Measurements from ENCODE around the gene CENPW.

The CENPW gene

DNA sequence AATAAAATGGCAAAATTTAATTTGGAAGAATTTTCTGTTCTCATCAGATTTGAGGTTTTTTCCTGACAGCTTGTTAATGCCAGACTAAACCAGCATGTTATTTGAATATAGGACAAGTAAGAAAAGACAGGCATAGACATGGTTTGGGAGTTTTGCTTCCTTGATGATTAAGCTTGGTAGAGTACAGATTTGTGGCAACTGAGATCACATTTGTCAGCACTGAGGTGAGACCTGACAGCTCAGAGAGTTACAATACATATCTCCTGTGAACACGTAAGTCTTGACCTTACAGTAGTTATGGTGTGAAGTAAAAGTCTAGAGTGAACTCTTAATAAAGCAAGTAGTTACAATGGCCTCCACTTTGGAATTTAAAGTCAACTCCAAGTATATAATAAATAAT lies 34.5 kb downstream of the CENPW start:
- ATAC-seq: no peak

DNA sequence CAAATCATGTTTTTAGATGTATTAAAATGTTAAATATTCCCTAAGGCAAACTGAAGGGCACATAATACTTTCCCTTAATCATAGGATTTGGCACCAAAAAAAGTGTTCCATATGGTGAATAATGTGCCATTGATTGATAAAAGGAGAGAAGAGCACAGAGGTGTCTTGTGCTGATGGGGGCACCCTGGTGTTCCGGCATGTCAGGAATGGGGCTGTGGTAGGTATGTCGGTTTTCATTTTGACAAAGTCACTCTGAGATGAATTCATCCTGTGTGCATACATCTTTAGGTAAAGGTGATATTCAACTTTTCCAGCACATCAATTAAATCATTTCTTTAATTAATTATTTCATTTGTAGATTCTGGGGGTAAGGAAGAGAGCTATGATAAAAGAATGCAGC lies 36.8 kb downstream of the CENPW start:
- ATAC-seq: no peak

DNA sequence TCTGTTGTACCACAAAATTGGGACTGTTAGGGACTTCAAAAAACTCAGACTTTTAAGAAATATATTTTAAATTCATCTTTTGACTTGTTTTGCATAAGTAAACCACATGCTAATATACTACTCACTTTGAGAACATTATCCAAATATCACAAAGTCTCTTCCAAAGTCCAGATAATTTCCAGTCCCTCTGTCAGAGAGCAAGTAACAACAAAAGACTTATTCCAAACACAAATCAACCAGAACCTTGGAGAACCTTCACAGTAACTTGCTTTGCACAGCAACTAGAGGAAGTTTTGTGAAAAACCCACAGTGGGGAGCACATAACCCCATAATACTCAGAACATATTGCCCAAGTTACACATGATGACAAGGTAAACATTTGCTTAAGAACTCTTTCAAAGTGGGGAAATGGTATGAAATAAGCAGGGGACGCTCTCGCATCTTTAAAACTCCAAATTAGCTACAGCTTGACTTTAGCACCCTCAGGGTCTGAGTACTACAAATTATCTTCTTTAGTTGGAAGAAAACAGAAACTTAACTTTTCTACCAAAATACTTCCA lies 37.8 kb downstream of the CENPW start:
- ATAC-seq: no peak

DNA sequence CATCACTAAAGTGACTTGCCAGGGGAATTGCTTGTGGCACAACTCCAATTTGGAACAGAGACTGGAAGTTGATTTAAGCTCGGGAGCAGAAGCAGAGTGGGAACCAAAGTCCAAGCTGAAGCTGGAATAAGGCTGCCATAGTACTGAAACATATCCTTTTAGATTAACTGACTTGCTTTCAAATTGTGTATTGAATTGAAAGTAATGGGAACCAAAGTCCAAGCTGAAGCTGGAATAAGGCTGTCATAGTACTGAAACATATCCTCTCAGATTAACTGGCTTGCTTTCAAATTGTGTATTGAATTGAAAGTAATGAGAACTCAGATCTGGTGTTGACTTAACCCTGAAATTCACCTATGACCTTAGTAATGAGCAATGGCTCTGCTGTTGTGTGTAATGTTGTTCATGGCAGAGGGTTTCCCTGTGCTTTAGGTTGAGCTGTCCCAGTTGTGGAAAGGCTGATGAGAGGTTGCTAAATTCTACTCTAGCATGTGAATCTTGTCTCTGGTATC lies 40.2 kb downstream of the CENPW start:
- ATAC-seq: no peak

DNA sequence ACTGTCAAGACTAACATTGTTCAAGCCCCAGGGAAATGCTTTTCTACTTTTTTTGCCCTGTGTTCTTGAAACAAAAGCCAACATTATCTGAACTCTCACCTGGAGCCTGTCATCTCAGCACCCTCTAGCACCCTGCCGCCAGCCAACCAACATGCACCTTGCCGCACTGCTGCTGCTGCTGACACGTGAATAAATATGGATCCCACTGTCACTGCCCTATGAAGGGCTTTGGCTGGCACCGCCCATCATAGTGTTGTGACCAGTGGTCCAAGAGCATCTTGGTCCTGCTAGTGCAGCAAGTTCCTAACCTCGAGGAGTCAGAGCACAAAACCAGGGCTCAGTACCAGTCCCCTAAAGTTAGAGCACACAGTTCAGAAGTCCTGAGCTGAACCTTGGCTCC lies 41.6 kb downstream of the CENPW start:
- ATAC-seq: no peak

DNA sequence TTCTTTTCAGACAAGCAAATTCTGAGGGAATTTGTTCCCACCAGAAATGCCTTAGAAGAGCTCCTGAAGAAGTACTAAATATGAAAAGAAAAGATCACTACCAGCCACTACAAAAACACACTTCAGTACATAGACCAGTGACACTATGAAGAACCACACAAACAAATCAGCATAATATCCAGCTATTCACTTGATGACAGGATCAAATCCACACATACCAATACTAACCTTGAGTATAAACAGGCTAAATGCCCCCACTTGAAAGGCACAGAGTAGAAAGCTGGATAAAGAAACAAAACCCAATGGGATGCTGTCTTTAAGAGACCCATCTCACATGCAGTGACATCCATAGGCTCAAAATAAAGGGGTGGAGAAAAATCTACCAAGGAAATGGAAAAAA lies 43.3 kb downstream of the CENPW start:
- ATAC-seq: no peak

DNA sequence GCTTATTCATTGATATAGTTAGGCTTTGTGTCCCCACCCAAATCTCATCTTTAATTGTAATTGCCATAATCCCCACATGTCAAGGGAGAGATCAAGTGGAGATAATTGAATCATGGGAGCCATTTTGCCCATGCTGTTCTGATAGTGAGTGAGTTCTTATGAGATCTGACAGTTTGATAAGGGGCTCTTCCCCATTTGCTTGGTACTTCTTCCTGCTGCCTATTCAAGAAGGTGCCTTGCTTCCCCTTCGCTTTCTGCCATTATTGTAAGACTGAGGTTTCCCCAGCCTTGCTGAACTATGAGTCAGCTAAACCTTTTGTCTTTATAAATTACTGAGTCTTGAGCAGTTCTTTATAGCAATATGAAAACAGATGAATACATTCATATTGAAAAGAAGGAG lies 45.6 kb downstream of the CENPW start:
- no peak for ATAC-seq

DNA sequence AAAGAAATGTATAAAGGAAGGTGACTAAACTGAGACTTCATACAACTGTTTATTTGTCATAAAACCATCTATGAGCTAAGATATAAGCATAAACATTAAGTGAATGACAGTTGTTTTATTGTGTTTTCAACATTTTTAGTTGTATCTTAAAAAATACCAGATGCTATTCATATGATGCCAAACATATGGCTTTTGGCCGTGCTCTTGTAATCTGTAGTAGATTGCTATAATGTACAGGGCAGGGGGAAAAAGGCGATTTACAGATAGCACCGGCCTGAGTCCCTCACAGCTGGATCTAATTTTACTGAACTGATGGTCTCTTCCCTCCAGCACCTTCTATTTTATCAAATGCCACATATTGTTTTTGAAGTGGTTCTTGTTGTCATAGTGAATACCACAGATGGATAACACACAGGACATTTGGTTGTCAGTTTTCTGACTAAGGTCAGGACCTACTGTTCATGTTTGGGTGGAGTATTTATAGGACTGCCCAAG lies 48.2 kb downstream of the CENPW start:
- no peak for ATAC-seq

DNA sequence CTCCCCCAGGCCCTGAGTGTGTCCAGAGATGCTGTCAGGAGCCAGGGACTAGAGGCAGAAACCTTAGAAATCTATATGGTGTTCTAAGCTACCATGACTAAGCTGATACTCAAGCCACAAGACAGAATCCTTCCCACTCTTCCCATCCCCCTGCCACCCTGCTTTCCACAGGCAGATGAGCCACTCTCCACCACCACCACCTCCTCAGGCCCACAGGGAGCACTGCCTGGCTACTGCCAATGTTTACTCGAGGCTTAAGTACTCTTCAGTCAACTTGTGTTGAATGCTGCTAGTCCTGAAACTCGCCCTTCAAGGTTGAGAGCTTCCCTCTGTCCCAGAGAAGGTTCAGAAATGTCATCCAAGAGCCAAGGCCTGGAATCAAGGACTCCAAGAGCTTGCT lies 56.2 kb downstream of the CENPW start:
- no peak for ATAC-seq
